SK-N-SH (cell line): ENCODE measurements around the gene SLC23A3. TPM values are rescaled to one million over a fixed set of nuclear protein-coding genes. Genes with fewer than 3 reads are reported as not detected.

ENCODE experiments used
- CTCF ChIA-PET: fragments of 300-600, 350-600 bp; formaldehyde crosslinking; extraction: SDS; loops from one replicate; lab custom pipeline; 2021; lab: Yijun Ruan, JAX
- POLR2A ChIA-PET: fragments of 350-600 bp; sonication (Branson Sonifier 250); formaldehyde crosslinking; extraction: SDS; loops from one replicate; lab custom pipeline; 2020; ENCODE audit warnings: antibody characterized with exemption, inconsistent platforms; lab: Yijun Ruan, JAX
- DNase-seq: peaks from one replicate; pipeline ENCODE4 v3.0.0; 2012
- H2AFZ ChIP-seq: fragments of 200-600 bp; sonication (generic); 2 replicates; pipeline ENCODE4 v1.8.1; 2016; ENCODE audit warnings: antibody characterized with exemption, mild to moderate bottlenecking, low read depth
- H3F3A ChIP-seq: fragments of 200-600 bp; sonication (generic); replicated peaks from 2 replicates; pipeline ENCODE3; 2016; ENCODE audit warnings: antibody characterized with exemption, mild to moderate bottlenecking; ENCODE audit not compliant: insufficient read depth
- H3K27ac ChIP-seq, 2 experiments: fragments of 200-500 bp in 1 of 2; fragments of 200-600 bp in 1 of 2; sonication (Bioruptor generic) in 1 of 2; sonication (generic), shearing (Covaris generic) in 1 of 2; 2 replicates each; pipeline versions ENCODE4 v1.5.1 to v1.6.1; 2014 to 2016; ENCODE audit warnings: low read depth in 2 of 2, inconsistent platforms in 1 of 2, low read length in 1 of 2, mild to moderate bottlenecking in 1 of 2, mixed read lengths in 1 of 2
- H3K27me3 ChIP-seq: fragments of 200-600 bp; sonication (generic), shearing (Covaris generic); 2 replicates; pipeline ENCODE4 v1.6.1; 2016; ENCODE audit warnings: mixed run types; ENCODE audit not compliant: insufficient read depth
- H3K36me3 ChIP-seq, 2 experiments: fragments of 200-500 bp in 1 of 2; fragments of 200-600 bp in 1 of 2; sonication (Bioruptor generic) in 1 of 2; sonication (generic) in 1 of 2; replicated peaks in 1 of 2; 2 replicates each; pipeline versions ENCODE3 to v1.5.1; 2014 to 2016; ENCODE audit warnings: low read length in 1 of 2, mild to moderate bottlenecking in 1 of 2; ENCODE audit not compliant: insufficient read depth in 2 of 2, control insufficient read depth in 1 of 2
- H3K4me1 ChIP-seq, 2 experiments: fragments of 200-500 bp in 1 of 2; fragments of 200-600 bp in 1 of 2; sonication (Bioruptor generic) in 1 of 2; sonication (generic), shearing (Covaris generic) in 1 of 2; 2 replicates each; pipeline versions ENCODE4 v1.5.1 to v1.6.1; 2014 to 2016; ENCODE audit warnings: low read depth in 1 of 2, low read length in 1 of 2, mixed run types in 1 of 2; ENCODE audit not compliant: insufficient read depth in 2 of 2, control insufficient read depth in 1 of 2
- H3K4me2 ChIP-seq: fragments of 200-600 bp; sonication (generic), shearing (Covaris generic); 2 replicates; pipeline ENCODE4 v1.6.1; 2017; ENCODE audit warnings: mixed run types
- H3K4me3 ChIP-seq, 2 experiments: fragments of 200-500 bp in 1 of 2; fragments of 200-600 bp in 1 of 2; sonication (Bioruptor generic) in 1 of 2; sonication (generic), shearing (Covaris generic) in 1 of 2; 2 replicates each; pipeline versions ENCODE4 v1.5.1 to v1.8.1; 2014 to 2016; ENCODE audit warnings: low read depth in 2 of 2, inconsistent platforms in 1 of 2, low read length in 1 of 2, mild to moderate bottlenecking in 1 of 2, mixed read lengths in 1 of 2, moderate library complexity in 1 of 2
- H3K79me2 ChIP-seq: fragments of 200-600 bp; sonication (generic); 2 replicates; pipeline ENCODE4 v1.8.1; 2017; ENCODE audit warnings: mild to moderate bottlenecking; ENCODE audit not compliant: insufficient read depth
- H3K9ac ChIP-seq: fragments of 200-600 bp; sonication (generic); 2 replicates; pipeline ENCODE4 v1.6.1; 2017; ENCODE audit warnings: mixed run types
- H3K9me2 ChIP-seq: fragments of 200-600 bp; sonication (generic); 2 replicates; pipeline ENCODE4 v1.6.1; 2017; ENCODE audit warnings: mixed run types
- H3K9me3 ChIP-seq: fragments of 200-600 bp; sonication (generic); 2 replicates; pipeline ENCODE4 v1.6.1; 2017; ENCODE audit warnings: mixed run types, mild to moderate bottlenecking, moderate library complexity
- H4K20me1 ChIP-seq: fragments of 200-600 bp; sonication (generic); 2 replicates; pipeline ENCODE4 v1.6.1; 2017; ENCODE audit warnings: mild to moderate bottlenecking, mixed run types; ENCODE audit not compliant: insufficient read depth
- CTCF ChIP-seq: fragments of 200-600 bp; sonication (generic); IDR thresholded peaks from 2 replicates; pipeline ENCODE4 v1.6.1; 2017; ENCODE audit warnings: antibody characterized with exemption, mild to moderate bottlenecking, moderate library complexity
- EZH2phosphoT487 ChIP-seq: fragments of 200-600 bp; sonication (generic); IDR thresholded peaks from 2 replicates; pipeline ENCODE4 v1.6.1; 2017; ENCODE audit warnings: low read depth, mixed run types, mild to moderate bottlenecking, antibody characterized with exemption, moderate library complexity, borderline replicate concordance
- FOSL2 ChIP-seq: IDR thresholded peaks from 2 replicates; pipeline ENCODE4 v1.4.0; 2012; ENCODE audit warnings: low read depth, mild to moderate bottlenecking, moderate library complexity, borderline replicate concordance
- FOXJ3 ChIP-seq: sonication (generic); formaldehyde crosslinking; IDR thresholded peaks from 2 replicates; pipeline ENCODE4 v1.5.1; 2020; ENCODE audit warnings: mild to moderate bottlenecking, missing genetic modification reagents
- FOXM1 ChIP-seq: IDR thresholded peaks from 2 replicates; pipeline ENCODE4 v1.4.0; 2012; ENCODE audit warnings: low read depth, mild to moderate bottlenecking
- GATA2 ChIP-seq: sonication (generic); formaldehyde crosslinking; IDR thresholded peaks from 2 replicates; pipeline ENCODE4 v1.5.0; 2020; ENCODE audit warnings: mild to moderate bottlenecking, missing genetic modification reagents
- MEF2A ChIP-seq: IDR thresholded peaks from 2 replicates; pipeline ENCODE4 v1.4.0; 2012; ENCODE audit warnings: low read depth, borderline replicate concordance
- MXI1 ChIP-seq: IDR thresholded peaks from 2 replicates; pipeline ENCODE4 v1.6.1; 2012; ENCODE audit warnings: mild to moderate bottlenecking, low read depth, low read length, improper control_type of control experiment
- NFIC ChIP-seq: IDR thresholded peaks from 2 replicates; pipeline ENCODE4 v1.4.0; 2012; ENCODE audit warnings: borderline replicate concordance
- POLR2AphosphoS5 ChIP-seq: IDR thresholded peaks from 2 replicates; pipeline ENCODE4 v1.6.1; 2012; ENCODE audit warnings: low read depth, low read length
- RCOR1 ChIP-seq: fragments of 150-350 bp; IDR thresholded peaks from 2 replicates; pipeline ENCODE4 v1.6.1; 2017; ENCODE audit warnings: antibody characterized with exemption, low read length
- SIN3A ChIP-seq: IDR thresholded peaks from 2 replicates; pipeline ENCODE4 v1.6.1; 2012; ENCODE audit warnings: low read depth, mild to moderate bottlenecking, low read length, moderate library complexity, borderline replicate concordance
- SMC3 ChIP-seq: IDR thresholded peaks from 2 replicates; pipeline ENCODE4 v1.6.1; 2012; ENCODE audit warnings: low read depth, low read length, improper control_type of control experiment
- TCF12 ChIP-seq: IDR thresholded peaks from 2 replicates; pipeline ENCODE4 v1.4.0; 2012
- USF2 ChIP-seq: fragments of 150-350 bp; IDR thresholded peaks from 2 replicates; pipeline ENCODE4 v1.6.1; 2017; ENCODE audit warnings: antibody characterized with exemption, low read length, low read depth, borderline replicate concordance
- WGBS: methylation state at CpG from one replicate; pipeline ENCODE4 v1.1.6; 2017; ENCODE audit warnings: low lambda C conversion rate; 5-methylcytosine and 5-hydroxymethylcytosine counted together
- polyA plus RNA-seq, 3 experiments: library from polyadenylated mRNA; depleted of rRNA; stranded (reverse); fragments of >200 nt; gene quantifications; 2 replicates each; pipeline ENCODE4 v1.2.3, GENCODE V29; 2012
- TF ChIP-seq, protein P1 (sequence below): IDR thresholded peaks from 2 replicates; pipeline ENCODE4 v1.6.1; 2012; ENCODE audit warnings: mild to moderate bottlenecking, low read depth, low read length, moderate library complexity
- TF ChIP-seq, protein P2 (sequence below): fragments of 150-350 bp; IDR thresholded peaks from 2 replicates; pipeline ENCODE4 v1.6.1; 2016; ENCODE audit warnings: mild to moderate bottlenecking, low read depth, low read length
- TF ChIP-seq, protein P3 (sequence below): IDR thresholded peaks from 2 replicates; pipeline ENCODE4 v1.4.0; 2012; ENCODE audit warnings: low read depth, borderline replicate concordance

The SLC23A3 gene
- polyA plus RNA-seq, 1 of the 3 experiments (the other 2 are of a cell fraction) = 2.1 TPM

- WGBS = 72% methylated on average over 12 of the region's 12 CpGs
- no peaks in the 10 kb centered on the region for H4K20me1 ChIP-seq
- TF ChIP-seq GATA2 (no peak), MXI1 (no peak), FOSL2 (no peak), USF2 (no peak), SIN3A (no peak), TCF12 (no peak), CTCF (no peak), NFIC (no peak), RCOR1 (no peak), SMC3 (no peak), POLR2AphosphoS5 (no peak), MEF2A (no peak), FOXJ3 (CRISPR knock-in tag) (no peak), EZH2phosphoT487 (no peak), FOXM1 (no peak)
- TF ChIP-seq, protein P1, sequence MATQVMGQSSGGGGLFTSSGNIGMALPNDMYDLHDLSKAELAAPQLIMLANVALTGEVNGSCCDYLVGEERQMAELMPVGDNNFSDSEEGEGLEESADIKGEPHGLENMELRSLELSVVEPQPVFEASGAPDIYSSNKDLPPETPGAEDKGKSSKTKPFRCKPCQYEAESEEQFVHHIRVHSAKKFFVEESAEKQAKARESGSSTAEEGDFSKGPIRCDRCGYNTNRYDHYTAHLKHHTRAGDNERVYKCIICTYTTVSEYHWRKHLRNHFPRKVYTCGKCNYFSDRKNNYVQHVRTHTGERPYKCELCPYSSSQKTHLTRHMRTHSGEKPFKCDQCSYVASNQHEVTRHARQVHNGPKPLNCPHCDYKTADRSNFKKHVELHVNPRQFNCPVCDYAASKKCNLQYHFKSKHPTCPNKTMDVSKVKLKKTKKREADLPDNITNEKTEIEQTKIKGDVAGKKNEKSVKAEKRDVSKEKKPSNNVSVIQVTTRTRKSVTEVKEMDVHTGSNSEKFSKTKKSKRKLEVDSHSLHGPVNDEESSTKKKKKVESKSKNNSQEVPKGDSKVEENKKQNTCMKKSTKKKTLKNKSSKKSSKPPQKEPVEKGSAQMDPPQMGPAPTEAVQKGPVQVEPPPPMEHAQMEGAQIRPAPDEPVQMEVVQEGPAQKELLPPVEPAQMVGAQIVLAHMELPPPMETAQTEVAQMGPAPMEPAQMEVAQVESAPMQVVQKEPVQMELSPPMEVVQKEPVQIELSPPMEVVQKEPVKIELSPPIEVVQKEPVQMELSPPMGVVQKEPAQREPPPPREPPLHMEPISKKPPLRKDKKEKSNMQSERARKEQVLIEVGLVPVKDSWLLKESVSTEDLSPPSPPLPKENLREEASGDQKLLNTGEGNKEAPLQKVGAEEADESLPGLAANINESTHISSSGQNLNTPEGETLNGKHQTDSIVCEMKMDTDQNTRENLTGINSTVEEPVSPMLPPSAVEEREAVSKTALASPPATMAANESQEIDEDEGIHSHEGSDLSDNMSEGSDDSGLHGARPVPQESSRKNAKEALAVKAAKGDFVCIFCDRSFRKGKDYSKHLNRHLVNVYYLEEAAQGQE = no peak
- TF ChIP-seq, protein P2, sequence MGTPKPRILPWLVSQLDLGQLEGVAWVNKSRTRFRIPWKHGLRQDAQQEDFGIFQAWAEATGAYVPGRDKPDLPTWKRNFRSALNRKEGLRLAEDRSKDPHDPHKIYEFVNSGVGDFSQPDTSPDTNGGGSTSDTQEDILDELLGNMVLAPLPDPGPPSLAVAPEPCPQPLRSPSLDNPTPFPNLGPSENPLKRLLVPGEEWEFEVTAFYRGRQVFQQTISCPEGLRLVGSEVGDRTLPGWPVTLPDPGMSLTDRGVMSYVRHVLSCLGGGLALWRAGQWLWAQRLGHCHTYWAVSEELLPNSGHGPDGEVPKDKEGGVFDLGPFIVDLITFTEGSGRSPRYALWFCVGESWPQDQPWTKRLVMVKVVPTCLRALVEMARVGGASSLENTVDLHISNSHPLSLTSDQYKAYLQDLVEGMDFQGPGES = no peak
- TF ChIP-seq, protein P3, sequence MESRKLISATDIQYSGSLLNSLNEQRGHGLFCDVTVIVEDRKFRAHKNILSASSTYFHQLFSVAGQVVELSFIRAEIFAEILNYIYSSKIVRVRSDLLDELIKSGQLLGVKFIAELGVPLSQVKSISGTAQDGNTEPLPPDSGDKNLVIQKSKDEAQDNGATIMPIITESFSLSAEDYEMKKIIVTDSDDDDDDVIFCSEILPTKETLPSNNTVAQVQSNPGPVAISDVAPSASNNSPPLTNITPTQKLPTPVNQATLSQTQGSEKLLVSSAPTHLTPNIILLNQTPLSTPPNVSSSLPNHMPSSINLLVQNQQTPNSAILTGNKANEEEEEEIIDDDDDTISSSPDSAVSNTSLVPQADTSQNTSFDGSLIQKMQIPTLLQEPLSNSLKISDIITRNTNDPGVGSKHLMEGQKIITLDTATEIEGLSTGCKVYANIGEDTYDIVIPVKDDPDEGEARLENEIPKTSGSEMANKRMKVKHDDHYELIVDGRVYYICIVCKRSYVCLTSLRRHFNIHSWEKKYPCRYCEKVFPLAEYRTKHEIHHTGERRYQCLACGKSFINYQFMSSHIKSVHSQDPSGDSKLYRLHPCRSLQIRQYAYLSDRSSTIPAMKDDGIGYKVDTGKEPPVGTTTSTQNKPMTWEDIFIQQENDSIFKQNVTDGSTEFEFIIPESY = no peak
- no peaks in the 10 kb centered on the region for H3K4me1 ChIP-seq
- no peak overlapping the region for H3K4me2 ChIP-seq
- H3K9ac ChIP-seq = no peak overlapping the region
- no peaks in the 10 kb centered on the region for H3K9me3 ChIP-seq
- no peak overlapping the region for H3K27ac ChIP-seq
- no peak for DNase-seq
- CTCF ChIA-PET = interaction anchor here (0.6 to 1.6 kb wide), 5 partner anchors 23 to 316 kb away, joined by 3 to 9 read pairs (median 3); partner anchors contain the start of gene CNPPD1
- H3K36me3 ChIP-seq = no peaks in the 10 kb centered on the region
- H3K9me2 ChIP-seq = no peaks in the 10 kb centered on the region
- POLR2A ChIA-PET = no interaction called here
- peaks cover 8% of the 10 kb centered on the region; the same call in 1 of the 2 replicates for H3K27me3 ChIP-seq
- H3F3A ChIP-seq = no peaks in the 10 kb centered on the region
- H3K79me2 ChIP-seq = no peaks in the 10 kb centered on the region
- no peak overlapping the region for H2AFZ ChIP-seq
- no peak overlapping the region for H3K4me3 ChIP-seq
Measured at GRCh38 chr2:219199470-219200211, 29.8 kb upstream of the SLC23A3 start.
